HG03025 (cell line): ENCODE measurements around the gene NUP98.
"Not testable (repeated sequence)": the region's sequence is repeated elsewhere in the genome, so short reads cannot be mapped to it uniquely, and the experiment has no call there.

Experiments
- ATAC-seq: cut with Tn5 transposase; IDR thresholded peaks from one replicate; pipeline ENCODE4 v1.9.1; 2021; ENCODE audit warnings: mild to moderate bottlenecking, moderate library complexity; ENCODE audit not compliant: unreplicated experiment, low FRiP score

NUP98 gene

GRCh38 chr11:3679077-3679476, 118.3 kb downstream of the NUP98 start:
- no peak for ATAC-seq

- no peak for ATAC-seq
Observed at GRCh38 chr11:3675971-3676370, 121.4 kb downstream of the NUP98 start.

- ATAC-seq: no peak
Observed at GRCh38 chr11:3674189-3674588, 123.2 kb downstream of the NUP98 start.

- no peak for ATAC-seq
Observed at GRCh38 chr11:3671334-3672254, 125.8 kb downstream of the NUP98 start, which contains the start of gene CHRNA10. Gene CHRNA10, minus strand, starts transcription at chr11:3671384. Its CDS starts 72 bp downstream, at chr11:3671312.

GRCh38 chr11:3669742-3670183, 127.6 kb downstream of the NUP98 start:
- no peak for ATAC-seq

- ATAC-seq: no peak
Observed at GRCh38 chr11:3669128-3669527, 128.2 kb downstream of the NUP98 start.

GRCh38 chr11:3667149-3668035, 130.0 kb downstream of the NUP98 start:
- ATAC-seq: no peak

- no peak for ATAC-seq
Observed at GRCh38 chr11:3666023-3666530, 131.3 kb downstream of the NUP98 start.

- no peak for ATAC-seq
Observed at GRCh38 chr11:3665336-3666022, 131.9 kb downstream of the NUP98 start.

GRCh38 chr11:3664032-3664630, 133.2 kb downstream of the NUP98 start:
- no peak for ATAC-seq

GRCh38 chr11:3662856-3663255, 134.5 kb downstream of the NUP98 start:
- no peak for ATAC-seq

- no peak for ATAC-seq
Observed at GRCh38 chr11:3660960-3661359, 136.4 kb downstream of the NUP98 start.

GRCh38 chr11:3659595-3660515, 137.5 kb downstream of the NUP98 start:
- ATAC-seq: no peak

- ATAC-seq: no peak
Observed at GRCh38 chr11:3658252-3658651, 139.1 kb downstream of the NUP98 start.

- ATAC-seq: not testable (repeated sequence)
Observed at GRCh38 chr11:3657331-3657730, 140.0 kb downstream of the NUP98 start.

GRCh38 chr11:3655547-3655946, 141.8 kb downstream of the NUP98 start:
- no peak for ATAC-seq

- not testable (repeated sequence) for ATAC-seq
Observed at GRCh38 chr11:3652514-3652913, 144.8 kb downstream of the NUP98 start.

- not testable (repeated sequence) for ATAC-seq
Observed at GRCh38 chr11:3649374-3649773, 148.0 kb downstream of the NUP98 start.

GRCh38 chr11:3648843-3649242, 148.5 kb downstream of the NUP98 start:
- ATAC-seq: not testable (repeated sequence)
